Activated CD4-positive, alpha-beta T cell treated with anti-CD3 and anti-CD28 coated beads, Interleukin-2, amount 50 U/mL, for 24 hours (primary cell): ENCODE results near the gene PNPLA2.

ENCODE experiments used
- DNase-seq, 2 donors: peaks; one replicate each; pipeline ENCODE4 v3.0.0-alpha.2; 2020; ENCODE audit warnings: low read depth in 1 of 2, low spot score in 1 of 2

Gene PNPLA2

GRCh38 chr11:829176-829846 lies 10.6 kb downstream of the PNPLA2 start:
- no peak for DNase-seq

DNA sequence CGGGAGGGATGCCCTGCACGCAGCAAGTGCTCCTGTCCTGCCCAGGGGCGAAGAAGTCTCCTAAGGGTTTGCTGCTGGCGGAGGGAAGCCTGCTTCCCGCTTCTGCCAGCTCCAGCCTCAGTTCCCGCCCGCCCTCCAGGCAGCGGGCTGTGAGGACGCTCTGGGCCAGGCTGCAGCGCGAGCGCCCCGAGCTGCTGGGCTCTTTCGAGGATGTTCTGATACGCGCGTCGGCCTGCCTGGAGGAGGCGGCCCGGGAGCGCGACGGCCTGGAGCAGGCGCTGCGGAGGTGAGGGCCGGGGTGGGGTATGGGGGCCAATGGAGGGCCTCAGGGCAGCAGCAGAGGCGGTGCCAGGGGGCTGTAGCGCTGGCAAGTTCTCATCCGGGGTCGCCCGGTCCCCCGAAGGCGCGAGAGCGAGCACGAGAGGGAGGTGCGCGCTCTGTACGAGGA lies 11.2 kb downstream of the PNPLA2 start:
- no peak for DNase-seq

DNA sequence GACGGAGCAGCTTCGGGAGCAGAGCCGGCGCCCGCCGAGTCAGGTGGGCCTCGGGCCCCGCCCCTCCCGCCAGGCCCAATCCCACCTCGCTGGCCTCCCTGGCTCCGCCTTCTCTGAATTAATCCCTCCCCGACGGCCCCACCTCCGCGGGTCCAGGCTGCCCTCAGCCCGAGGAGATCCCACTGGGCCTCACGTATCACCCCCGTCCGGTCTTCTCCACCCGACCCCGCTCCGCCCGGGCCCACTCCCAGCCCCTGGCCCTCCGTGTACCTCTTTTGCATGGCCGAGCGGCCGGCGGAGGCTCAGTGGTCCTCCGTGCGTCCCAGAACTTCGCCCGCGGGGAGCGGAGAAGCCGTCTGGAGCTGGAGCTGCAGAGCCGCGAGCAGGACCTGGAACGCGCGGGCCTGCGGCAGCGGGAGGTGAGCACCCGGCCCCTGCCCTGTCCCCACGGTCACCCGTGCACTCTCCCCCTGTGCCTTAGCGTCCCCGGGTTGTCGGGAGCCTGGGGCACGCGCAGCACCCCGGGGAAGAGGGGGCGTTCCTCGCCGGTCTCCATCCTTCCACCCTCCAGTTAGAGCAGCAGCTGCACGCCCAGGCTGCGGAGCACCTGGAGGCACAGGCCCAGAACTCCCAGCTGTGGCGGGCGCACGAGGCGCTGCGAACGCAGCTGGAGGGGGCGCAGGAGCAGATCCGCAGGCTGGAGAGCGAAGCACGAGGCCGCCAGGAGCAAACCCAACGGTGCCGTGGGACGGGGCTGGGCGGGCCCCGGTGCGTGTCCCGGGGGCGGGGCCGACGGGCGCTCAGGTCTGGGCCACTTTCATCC lies 11.8 kb downstream of the PNPLA2 start:
- DNase-seq = no peak

DNA sequence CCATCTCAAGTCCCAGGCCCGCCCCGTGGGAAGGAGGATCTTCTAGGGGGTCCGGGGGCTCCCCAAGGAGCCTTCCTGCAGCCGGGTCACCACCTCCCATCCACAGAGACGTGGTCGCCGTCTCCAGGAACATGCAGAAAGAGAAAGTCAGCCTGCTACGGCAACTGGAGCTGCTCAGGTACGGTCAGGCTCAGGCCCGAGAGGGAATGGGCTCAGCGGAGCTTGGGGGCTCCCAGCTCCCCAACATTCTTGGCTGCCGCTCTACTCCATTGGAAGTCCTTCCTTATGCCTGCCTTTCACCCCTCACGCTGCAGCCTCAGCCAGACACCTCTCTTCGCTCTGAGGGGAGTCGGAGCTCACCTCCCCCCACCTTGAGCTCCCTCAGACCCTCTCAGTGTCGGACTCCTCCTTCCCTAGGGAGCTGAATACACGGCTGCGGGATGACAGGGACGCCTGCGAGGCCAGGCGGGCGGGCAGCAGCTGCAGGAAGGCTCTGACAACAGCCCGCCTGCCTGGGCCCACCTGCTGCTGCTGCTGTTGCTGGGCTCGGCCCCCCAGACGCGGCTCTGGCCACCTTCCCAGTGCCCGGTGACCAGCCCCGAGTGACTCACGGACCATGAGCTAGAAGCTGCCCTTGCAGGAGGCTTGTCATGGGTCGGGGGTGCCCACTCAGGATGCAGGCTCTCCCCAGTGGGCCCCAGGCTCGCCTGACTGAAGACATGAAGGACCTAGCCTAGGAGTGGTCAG lies 12.6 kb downstream of the PNPLA2 start:
- no peak for DNase-seq

- no peak for DNase-seq
These were observed 13.3 kb downstream of the PNPLA2 start for GRCh38 chr11:831961-832528.

DNA sequence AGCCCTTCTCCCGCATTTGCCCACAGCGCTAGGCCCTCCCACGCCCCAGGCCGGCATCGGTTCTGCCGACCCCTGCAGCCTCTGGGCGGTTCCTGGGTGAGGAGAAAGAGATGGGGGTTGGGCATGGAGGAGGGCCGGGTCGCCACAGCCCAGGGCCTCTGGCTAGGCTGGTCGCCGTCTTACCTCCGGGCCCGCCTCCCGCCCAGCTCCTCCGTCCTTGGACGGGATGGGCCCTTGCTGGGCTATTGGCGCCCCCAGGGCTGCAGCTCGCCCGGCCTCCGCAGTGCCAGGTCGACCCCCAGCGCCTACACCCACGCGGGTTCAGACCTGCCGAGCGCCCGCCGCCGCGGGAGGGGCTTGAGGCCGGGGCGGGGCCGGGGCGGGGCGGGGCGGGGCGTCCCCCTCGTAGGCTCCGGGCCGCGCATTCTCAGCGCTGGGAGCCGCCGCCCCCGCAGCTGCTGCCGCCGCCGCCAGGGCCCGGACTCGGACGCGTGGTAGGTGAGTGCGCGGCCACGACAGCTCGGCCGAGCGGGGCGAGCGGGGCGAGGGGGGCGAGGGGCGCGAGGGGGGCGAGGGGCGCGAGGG lies 13.9 kb downstream of the PNPLA2 start, which contains the start of gene CD151:
Gene CD151, plus strand, starts transcription at position 424 of the 585 bp plus-strand sequence. CDS start 3,118 bp downstream, outside the sequence.
- DNase-seq = no peak

- DNase-seq = no peak
These were observed 14.5 kb downstream of the PNPLA2 start for GRCh38 chr11:833114-833791.

DNA sequence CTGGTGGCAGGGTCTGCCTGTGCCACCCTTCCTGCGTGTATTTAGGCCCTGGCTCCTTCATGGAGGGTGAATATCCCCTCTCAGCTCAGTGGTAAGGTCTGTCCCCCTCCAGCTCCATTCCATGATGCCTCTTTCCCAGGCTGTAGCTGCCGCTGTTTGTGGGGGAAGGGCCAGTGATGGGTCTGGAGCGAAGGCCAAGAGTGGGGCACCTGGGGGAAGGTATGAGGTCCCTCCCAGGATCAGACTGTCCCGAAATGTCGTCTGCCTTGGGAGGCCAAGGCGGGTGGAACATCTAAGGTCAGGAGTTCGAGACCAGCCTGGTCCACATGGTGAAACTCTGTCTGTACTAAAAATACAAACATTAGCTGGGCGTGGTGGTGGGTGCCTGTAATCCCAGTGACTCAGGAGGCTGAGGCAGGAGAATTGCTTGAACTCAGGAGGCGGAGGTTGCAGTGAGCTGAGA lies 15.2 kb downstream of the PNPLA2 start:
- no peak for DNase-seq

- no peak for DNase-seq
These were observed 15.9 kb downstream of the PNPLA2 start for GRCh38 chr11:834371-835316.

DNA sequence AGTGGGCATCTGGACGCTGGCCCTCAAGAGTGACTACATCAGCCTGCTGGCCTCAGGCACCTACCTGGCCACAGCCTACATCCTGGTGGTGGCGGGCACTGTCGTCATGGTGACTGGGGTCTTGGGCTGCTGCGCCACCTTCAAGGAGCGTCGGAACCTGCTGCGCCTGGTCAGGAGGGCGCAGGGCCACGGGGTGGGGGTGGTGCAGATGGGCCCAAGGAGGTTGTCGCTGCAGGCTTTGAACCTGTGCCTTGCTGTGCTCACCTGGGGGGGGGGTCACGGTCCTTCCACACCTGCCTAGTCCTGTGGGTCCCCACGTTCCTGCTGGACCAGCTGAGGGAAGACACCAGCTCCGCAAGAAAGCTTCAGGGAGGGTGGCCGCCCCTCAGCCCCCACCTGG lies 17.6 kb downstream of the PNPLA2 start:
- no peak for DNase-seq

GRCh38 chr11:836700-837099 lies 18.0 kb downstream of the PNPLA2 start:
- no peak for DNase-seq

DNA sequence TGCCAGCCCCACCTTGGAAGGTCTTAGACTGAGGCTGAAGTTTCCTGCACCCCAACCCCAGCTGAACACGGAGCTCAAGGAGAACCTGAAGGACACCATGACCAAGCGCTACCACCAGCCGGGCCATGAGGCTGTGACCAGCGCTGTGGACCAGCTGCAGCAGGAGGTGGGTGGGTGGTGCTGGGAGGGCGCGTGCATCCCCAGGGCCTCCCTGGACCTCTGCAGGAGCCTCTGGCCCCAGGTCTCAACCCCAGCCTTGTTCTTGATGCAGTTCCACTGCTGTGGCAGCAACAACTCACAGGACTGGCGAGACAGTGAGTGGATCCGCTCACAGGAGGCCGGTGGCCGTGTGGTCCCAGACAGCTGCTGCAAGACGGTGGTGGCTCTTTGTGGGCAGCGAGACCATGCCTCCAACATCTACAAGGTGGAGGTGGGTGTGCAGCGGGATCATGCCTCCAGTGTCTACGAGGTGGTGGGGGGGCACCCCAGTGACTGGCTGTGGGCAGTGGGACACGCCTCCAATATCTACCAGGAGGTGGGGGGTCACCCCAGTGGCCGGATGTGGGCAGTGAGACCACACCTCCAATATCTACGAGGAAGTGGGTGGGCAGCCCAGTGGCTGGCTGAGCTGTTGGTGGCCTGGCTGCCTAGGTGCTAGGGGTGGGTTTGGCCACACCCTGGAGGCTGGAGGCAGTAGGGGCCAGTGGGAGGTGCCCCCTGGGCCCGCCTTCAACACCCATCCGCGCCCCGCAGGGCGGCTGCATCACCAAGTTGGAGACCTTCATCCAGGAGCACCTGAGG lies 18.7 kb downstream of the PNPLA2 start:
- DNase-seq = no peak

- no peak for DNase-seq
These were observed 19.2 kb downstream of the PNPLA2 start for GRCh38 chr11:837990-838307.

DNA sequence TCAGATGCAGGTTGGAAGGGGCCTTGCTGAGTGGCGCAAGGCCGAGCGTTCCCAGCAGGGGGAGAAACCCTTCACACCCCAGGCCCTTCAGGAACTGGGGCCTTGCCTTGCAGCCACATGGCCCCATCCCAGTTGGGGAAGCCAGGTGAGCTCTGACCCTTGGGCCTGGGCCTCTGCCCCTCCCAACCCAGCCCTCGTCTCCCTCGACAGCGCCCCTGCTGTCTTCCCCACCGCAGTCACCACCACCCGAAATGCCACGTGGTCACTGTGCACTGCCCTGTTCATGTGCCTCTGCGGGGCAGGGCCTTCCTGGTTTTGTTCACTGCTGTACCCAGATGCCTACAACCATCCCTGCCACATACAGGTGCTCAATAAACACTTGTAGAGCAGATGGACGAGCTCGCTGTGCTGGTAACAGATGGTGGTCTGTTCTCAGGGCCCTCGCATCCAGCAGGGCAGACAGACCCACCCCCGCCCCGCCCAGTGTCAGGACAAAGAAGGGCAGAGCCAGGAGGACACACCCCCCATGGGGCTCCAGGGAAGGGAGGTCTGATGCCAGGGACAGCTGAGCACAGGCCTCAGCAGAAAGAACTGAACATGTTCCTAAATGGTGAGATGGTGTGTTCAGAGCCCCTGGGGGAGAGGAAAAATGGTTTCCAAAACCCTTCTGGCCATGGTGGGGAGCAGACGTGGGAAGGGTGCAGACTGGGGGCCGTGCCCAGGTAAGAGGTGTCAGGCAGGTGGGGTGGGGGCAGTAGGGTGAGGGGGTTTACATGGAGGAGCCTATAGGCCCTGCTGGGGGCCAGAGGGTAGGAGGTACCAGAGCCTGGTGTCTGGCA lies 19.9 kb downstream of the PNPLA2 start:
- no peak for DNase-seq

DNA sequence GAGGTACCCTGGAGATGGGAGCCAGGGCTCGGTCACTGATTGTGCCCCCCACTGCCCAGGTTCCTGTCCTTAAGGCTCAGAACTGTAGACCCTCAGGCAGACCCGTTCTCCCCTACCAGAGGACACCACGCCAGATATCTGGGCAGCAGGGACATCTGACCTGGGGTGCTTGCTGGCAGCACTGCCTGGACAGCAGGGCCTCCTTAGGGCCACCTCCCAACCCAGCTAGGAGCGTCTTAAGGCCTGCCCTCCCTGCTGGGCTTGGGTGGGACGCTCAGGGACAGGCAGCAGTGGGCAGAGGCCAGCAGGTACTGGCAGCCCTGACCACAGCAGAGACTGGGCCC lies 20.5 kb downstream of the PNPLA2 start:
- no peak for DNase-seq

DNA sequence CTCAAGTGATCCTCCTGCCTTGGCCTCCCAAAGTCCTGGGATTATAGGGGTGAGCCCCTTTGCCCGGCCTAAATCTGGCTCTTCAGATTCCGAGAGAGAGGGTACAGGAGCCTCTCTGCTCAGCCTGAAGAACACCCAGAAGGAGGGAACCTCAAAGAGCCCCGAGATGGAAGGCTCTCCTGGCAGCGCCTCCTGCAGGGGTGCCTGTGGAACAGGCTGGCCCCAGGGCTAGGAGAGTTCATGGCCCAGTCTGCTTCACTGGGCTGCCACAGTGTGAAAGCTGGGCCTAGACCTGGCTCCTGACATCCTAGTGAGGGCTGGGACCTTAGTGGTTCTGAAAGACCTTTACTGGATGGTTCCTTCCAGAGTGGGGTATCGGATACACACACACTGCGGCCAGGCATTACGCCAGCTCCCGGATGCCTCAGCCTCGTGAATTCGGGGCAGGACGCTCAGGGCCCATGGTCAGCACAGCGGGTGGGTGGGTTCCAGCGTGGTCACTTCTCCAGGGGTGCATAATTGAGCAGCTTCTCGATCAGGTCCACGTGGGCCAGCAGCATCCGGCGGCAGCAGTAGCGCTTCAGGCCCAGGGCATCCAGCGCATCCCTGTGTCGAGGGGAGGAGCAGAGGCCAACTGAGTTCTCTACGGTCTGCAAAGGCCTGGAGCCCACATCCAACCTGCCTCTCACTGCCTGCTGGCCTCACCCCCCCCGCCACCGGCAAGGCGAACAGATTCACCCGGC lies 21.3 kb downstream of the PNPLA2 start:
- no peak for DNase-seq

DNA sequence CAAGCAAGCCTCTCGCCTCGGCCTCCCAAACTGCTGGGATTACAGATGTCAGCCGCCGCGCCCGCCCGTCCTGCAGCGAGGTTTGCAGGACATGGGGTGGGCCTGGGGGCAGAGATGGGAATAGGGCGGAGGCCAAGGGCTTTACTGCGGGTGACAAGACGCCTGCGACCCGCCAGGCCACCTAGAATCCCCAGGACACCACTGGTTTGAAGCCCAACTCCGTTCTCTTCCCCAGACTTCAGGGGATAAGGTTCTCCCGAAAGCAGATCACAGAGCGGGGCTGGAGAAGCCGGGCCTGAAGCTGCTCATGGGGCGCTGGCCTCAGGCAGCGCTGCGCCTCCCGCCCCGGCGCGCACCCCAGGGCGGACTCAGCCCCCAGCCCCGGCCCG lies 23.3 kb downstream of the PNPLA2 start:
- DNase-seq = no peak
